ENCODE results near the gene NEK5. TPM values are rescaled to one million over a fixed set of nuclear protein-coding genes. Genes with fewer than 3 reads are reported as not detected.
A peak's percentile ranks its signal among the peaks of the same experiment; 100 is the strongest.

The NEK5 gene
- total and polyA plus RNA-seq, 4 experiments from 2014 or later = 0.06 TPM; not detected in 3

DNA sequence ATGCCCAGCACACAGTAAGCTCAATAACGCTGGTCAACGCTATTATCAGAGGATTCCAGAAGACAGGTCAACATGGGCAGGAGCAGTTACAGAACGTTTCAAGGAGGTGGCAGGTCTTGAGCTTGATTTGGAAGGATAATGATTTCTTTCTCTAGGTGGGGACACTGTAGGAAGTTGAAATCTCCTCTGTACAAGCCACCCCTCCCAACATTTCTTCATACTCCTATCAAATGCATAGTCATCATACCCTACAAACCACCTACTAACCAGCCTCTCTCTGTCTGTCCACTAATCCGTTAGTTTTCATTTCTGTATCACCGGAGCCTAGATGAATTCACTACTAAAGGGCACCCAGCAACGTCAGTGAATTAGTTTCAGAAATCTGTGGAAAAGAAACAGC lies 118.9 kb downstream of the NEK5 start:
- intact Hi-C loops (cut with micrococcal nuclease) = loop anchor here (5.0 kb wide), 3 partner anchors 68 to 188 kb away; no protein-coding TSS in a partner anchor
- Mint-ChIP-seq H3K27me3 (peaks cover 4 to 24% of the 10 kb centered on the region in 2 donors), H3K27ac (no peak overlapping the region), H3K9me3 (no peaks in the 10 kb centered on the region), H3K4me3 (peak overlapping the region in 7 of 8 donors; percentile 2 to 96 (median 45)), H3K4me1 (peaks cover 7 to 27% (median 16%) of the 10 kb centered on the region in 4 donors), H3K36me3 (peaks cover 0 to 8% of the 10 kb centered on the region in 2 donors)
- H3K9me3 ChIP-seq (ENCODE audit: control insufficient read depth in 1 of 2, low read length in 2 of 2) = no peaks in the 10 kb centered on the region
- H3K27me3 ChIP-seq (ENCODE audit: insufficient read depth, low read length) = peaks cover 8% of the 10 kb centered on the region
- POLR2A ChIA-PET (ENCODE audit: partially characterized antibody) = no interaction called here
- H3K4me3 ChIP-seq (ENCODE audit: low read length in 2 of 2) = no peak overlapping the region
- H3K27ac ChIP-seq (ENCODE audit: low read depth, low read length) = no peak overlapping the region
- no peak for DNase-seq
- H3K4me1 ChIP-seq (ENCODE audit: insufficient read depth, low read length) = peaks cover 20% of the 10 kb centered on the region
- CTCF ChIA-PET (ENCODE audit: partially characterized antibody) = interaction anchor here (1.2 to 1.5 kb wide), 2 partner anchors 114 to 441 kb away, joined by 3 read pairs; no protein-coding TSS in a partner anchor
- H3K36me3 ChIP-seq (ENCODE audit: insufficient read depth, low read length) = no peaks in the 10 kb centered on the region

DNA sequence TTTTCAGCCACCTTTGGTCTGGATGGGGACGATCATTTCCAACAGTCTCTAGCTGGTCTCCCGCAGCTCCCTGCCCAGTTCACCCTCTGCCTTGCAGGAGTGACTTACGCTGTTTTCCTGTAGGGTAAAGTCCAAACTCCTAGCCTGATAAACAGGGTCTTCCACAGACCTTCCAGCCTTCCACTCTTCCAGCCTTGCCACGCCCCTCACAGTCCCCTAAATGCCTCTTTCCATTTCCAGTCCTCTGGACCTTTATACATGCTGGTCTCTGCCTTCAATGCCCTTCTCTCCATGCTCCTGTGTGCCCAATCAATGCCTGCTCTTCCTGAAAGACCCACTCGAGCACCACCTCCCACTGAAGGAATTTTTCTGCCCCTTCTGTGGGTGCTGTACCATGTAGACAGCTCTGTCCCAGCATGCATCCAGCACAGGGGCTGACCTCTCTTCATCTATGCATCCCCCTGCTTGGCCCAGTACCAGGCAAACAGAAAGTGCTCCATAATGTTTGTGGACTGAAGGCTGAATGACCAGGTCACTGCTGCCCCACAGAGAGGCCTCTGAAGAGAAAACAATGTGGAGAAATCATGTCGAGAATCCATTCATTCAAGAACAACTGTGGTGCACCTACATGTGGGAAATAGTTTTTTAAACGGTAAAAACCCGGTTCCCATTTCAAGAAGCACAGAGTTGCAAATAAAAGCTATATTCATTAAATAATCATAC lies 122.2 kb downstream of the NEK5 start:
- peaks cover 8% of the 10 kb centered on the region for H3K27me3 ChIP-seq (ENCODE audit: insufficient read depth, low read length)
- no peaks in the 10 kb centered on the region for H3K36me3 ChIP-seq (ENCODE audit: insufficient read depth, low read length)
- peaks cover 6% of the 10 kb centered on the region for H3K4me1 ChIP-seq (ENCODE audit: insufficient read depth, low read length)
- Mint-ChIP-seq H3K9me3 (no peaks in the 10 kb centered on the region), H3K27ac (no peak overlapping the region), H3K4me1 (peaks cover 6 to 14% (median 8%) of the 10 kb centered on the region in 4 donors), H3K36me3 (no peaks in the 10 kb centered on the region), H3K27me3 (peaks cover 4 to 24% of the 10 kb centered on the region in 2 donors), H3K4me3 (no peak overlapping the region)
- POLR2A ChIA-PET (ENCODE audit: partially characterized antibody) = no interaction called here
- H3K4me3 ChIP-seq (ENCODE audit: low read length in 2 of 2) = no peak overlapping the region
- no peak for DNase-seq
- H3K9me3 ChIP-seq (ENCODE audit: control insufficient read depth in 1 of 2, low read length in 2 of 2) = no peaks in the 10 kb centered on the region
- CTCF ChIA-PET (ENCODE audit: partially characterized antibody) = no interaction called here
- intact Hi-C loops (cut with micrococcal nuclease) = no loop called here
- no peak overlapping the region for H3K27ac ChIP-seq (ENCODE audit: low read depth, low read length)

DNA sequence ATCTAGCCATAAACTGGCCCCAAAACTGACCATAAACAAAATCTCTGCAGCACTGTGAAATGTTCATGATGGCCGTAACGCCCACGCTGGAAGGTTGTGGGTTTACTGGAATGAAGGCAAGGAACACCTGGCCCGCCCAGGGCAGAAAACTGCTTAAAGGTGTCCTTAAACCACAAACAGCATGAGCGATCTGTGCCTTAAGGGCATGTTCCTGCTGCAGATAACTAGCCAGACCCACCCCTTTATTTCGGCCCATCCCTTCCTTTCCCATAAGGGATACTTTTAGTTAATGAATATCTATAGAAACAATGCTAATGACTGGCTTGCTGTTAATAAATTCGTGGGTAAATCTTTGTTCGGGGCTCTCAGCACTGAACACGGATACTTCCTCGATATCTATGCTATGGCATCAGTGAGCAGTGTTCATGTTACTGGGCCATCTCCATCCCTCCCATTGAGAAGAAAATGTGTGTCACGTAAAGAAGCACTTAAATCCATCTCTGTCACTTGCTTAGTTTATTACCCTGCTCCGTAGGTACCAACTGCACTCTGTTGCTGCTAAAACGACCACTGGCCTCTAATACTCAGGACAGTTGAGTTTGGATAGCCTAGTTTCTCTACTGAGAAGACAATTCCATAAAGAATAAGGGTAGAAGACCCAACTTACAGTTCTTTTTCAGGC lies 122.9 kb downstream of the NEK5 start:
- H3K36me3 ChIP-seq (ENCODE audit: insufficient read depth, low read length) = no peaks in the 10 kb centered on the region
- H3K4me3 ChIP-seq (ENCODE audit: low read length in 2 of 2) = no peak overlapping the region
- CTCF ChIA-PET (ENCODE audit: partially characterized antibody) = no interaction called here
- Mint-ChIP-seq H3K27ac (no peak overlapping the region), H3K4me1 (peaks cover 4 to 10% (median 6%) of the 10 kb centered on the region in 4 donors), H3K9me3 (no peaks in the 10 kb centered on the region), H3K4me3 (no peak overlapping the region), H3K36me3 (no peaks in the 10 kb centered on the region), H3K27me3 (peaks cover 4 to 26% of the 10 kb centered on the region in 2 donors)
- POLR2A ChIA-PET (ENCODE audit: partially characterized antibody) = no interaction called here
- H3K27ac ChIP-seq (ENCODE audit: low read depth, low read length) = no peak overlapping the region
- H3K9me3 ChIP-seq (ENCODE audit: control insufficient read depth in 1 of 2, low read length in 2 of 2) = no peaks in the 10 kb centered on the region
- intact Hi-C loops (cut with micrococcal nuclease) = no loop called here
- peaks cover 6% of the 10 kb centered on the region for H3K27me3 ChIP-seq (ENCODE audit: insufficient read depth, low read length)
- no peak for DNase-seq
- H3K4me1 ChIP-seq (ENCODE audit: insufficient read depth, low read length) = peaks cover 3% of the 10 kb centered on the region

DNA sequence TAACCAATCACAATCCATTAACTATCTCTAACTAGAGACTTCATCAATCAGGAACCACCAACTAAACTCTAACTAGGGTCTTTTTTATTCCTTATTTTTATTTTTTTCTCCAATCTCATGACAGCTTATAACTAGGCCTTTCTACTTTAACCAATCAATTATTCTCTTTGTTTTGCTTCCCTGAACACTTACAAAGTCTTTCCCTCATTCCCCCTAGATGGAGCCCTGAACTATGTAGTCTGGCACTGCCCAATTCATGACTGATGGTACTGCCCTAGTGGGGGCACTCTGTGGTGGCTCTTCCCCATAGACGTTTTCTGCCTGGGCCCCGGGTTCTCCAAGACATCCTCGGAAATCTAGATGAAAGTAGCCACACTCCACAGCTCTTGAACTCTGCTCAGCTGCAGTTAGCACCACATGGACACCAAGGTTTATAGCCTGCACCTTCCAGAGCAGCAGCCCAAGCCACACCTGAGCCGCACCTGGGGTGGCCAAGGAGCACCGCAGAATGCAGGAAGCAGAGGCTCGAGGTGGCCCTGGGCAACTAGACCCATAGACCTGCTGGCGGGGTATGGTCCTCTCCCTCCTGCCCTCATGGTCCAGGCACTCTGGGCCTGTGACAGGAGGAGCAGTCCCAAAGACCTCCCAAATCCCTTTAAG lies 124.2 kb downstream of the NEK5 start:
- Histone ChIP-seq H3K4me1 (ENCODE audit: insufficient read depth, low read length) (no peaks in the 10 kb centered on the region), H3K27ac (ENCODE audit: low read depth, low read length) (no peak overlapping the region), H3K36me3 (ENCODE audit: insufficient read depth, low read length) (no peaks in the 10 kb centered on the region), H3K27me3 (ENCODE audit: insufficient read depth, low read length) (no peaks in the 10 kb centered on the region), H3K4me3 (ENCODE audit: low read length in 2 of 2) (no peak overlapping the region), H3K9me3 (ENCODE audit: control insufficient read depth in 1 of 2, low read length in 2 of 2) (no peaks in the 10 kb centered on the region)
- CTCF ChIA-PET (ENCODE audit: partially characterized antibody) = interaction anchor here (1.0 to 7.2 kb wide), 5 partner anchors 9 to 197 kb away, joined by 3 to 49 read pairs (median 4); partner anchors contain the start of gene ALG11
- peaks cover 4 to 18% of the 10 kb centered on the region in 2 donors for H3K27me3 Mint-ChIP-seq
- no peaks in the 10 kb centered on the region for H3K9me3 Mint-ChIP-seq
- POLR2A ChIA-PET (ENCODE audit: partially characterized antibody) = interaction anchor here (0.6 kb wide), 1 partner anchor 128 kb away, joined by 3 read pairs; no protein-coding TSS in a partner anchor
- H3K4me3 Mint-ChIP-seq = no peak overlapping the region
- no peak for DNase-seq
- H3K36me3 Mint-ChIP-seq = no peaks in the 10 kb centered on the region
- H3K4me1 Mint-ChIP-seq = peaks cover 0 to 2% (median under 1%) of the 10 kb centered on the region in 4 donors
- intact Hi-C loops (cut with micrococcal nuclease) = loop anchor here (5.0 kb wide), 1 partner anchor 233 kb away; no protein-coding TSS in a partner anchor
- H3K27ac Mint-ChIP-seq = no peak overlapping the region

DNA sequence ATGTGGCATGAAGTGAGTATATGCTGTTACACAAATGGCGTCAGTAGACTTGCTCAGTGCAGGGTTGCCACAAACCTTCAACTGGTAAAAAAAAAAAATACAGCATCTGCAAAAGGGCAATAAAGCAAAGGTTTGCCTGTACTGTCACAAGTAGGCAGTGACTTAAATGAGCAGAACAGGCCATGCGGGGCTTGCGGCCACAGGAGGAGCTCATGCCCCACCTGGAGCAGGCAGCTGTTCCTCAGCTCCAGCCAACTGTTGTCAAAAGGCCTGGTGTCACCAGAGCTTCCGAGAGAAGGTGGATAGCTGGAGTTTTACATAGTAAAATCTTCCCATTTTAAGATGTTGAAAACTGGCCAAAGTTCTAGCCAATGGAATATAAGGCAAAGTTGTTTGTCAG lies 125.3 kb downstream of the NEK5 start:
- CTCF ChIA-PET (ENCODE audit: partially characterized antibody) = interaction anchor here (0.5 to 7.2 kb wide), 8 partner anchors 10 to 199 kb away, joined by 3 to 49 read pairs (median 4); partner anchors contain the start of gene ALG11
- POLR2A ChIA-PET (ENCODE audit: partially characterized antibody) = no interaction called here
- H3K4me3 Mint-ChIP-seq = no peak overlapping the region
- no peaks in the 10 kb centered on the region for H3K9me3 ChIP-seq (ENCODE audit: control insufficient read depth in 1 of 2, low read length in 2 of 2)
- no peak overlapping the region for H3K27ac Mint-ChIP-seq
- H3K4me1 ChIP-seq (ENCODE audit: insufficient read depth, low read length) = no peaks in the 10 kb centered on the region
- no peaks in the 10 kb centered on the region for H3K36me3 Mint-ChIP-seq
- no peak overlapping the region for H3K27ac ChIP-seq (ENCODE audit: low read depth, low read length)
- peaks cover 0 to 2% (median under 1%) of the 10 kb centered on the region in 4 donors for H3K4me1 Mint-ChIP-seq
- H3K27me3 ChIP-seq (ENCODE audit: insufficient read depth, low read length) = no peaks in the 10 kb centered on the region
- no peaks in the 10 kb centered on the region for H3K9me3 Mint-ChIP-seq
- H3K36me3 ChIP-seq (ENCODE audit: insufficient read depth, low read length) = no peaks in the 10 kb centered on the region
- H3K4me3 ChIP-seq (ENCODE audit: low read length in 2 of 2) = no peak overlapping the region
- no peak for DNase-seq
- intact Hi-C loops (cut with micrococcal nuclease) = loop anchor here (5.0 kb wide), 1 partner anchor 234 kb away; no protein-coding TSS in a partner anchor
- H3K27me3 Mint-ChIP-seq = peaks cover 4 to 12% of the 10 kb centered on the region in 2 donors

DNA sequence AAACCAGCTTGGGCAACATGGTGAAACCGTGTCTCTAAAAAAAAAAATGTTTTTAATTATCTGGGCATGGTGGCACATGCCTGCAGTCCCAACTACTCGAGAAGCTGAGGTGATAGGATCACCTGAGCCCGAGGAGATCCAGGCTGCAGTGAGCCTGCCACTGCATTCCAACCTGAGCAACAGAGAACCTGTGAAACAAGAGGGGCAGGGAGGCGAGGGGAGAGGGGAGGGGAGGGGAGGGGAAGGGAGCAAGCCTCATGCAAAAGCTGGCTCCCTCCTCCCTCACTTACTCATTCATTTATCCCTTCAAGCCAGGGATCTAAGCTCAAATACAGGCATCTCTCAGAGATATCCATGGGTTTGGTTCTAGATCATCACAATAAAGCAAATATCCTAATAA lies 126.5 kb downstream of the NEK5 start:
- Mint-ChIP-seq H3K27ac (no peak overlapping the region), H3K4me3 (no peak overlapping the region), H3K4me1 (peaks cover 0 to 2% (median under 1%) of the 10 kb centered on the region in 4 donors), H3K36me3 (no peaks in the 10 kb centered on the region), H3K27me3 (peaks cover 5 to 7% of the 10 kb centered on the region in 2 donors), H3K9me3 (no peaks in the 10 kb centered on the region)
- Histone ChIP-seq H3K27ac (ENCODE audit: low read depth, low read length) (no peak overlapping the region), H3K9me3 (ENCODE audit: control insufficient read depth in 1 of 2, low read length in 2 of 2) (no peaks in the 10 kb centered on the region), H3K4me1 (ENCODE audit: insufficient read depth, low read length) (no peaks in the 10 kb centered on the region), H3K27me3 (ENCODE audit: insufficient read depth, low read length) (no peaks in the 10 kb centered on the region), H3K36me3 (ENCODE audit: insufficient read depth, low read length) (no peaks in the 10 kb centered on the region), H3K4me3 (ENCODE audit: low read length in 2 of 2) (no peak overlapping the region)
- ChIA-PET CTCF (ENCODE audit: partially characterized antibody) (interaction anchor here (0.8 to 7.2 kb wide), 9 partner anchors 10 to 448 kb away, joined by 3 to 49 read pairs (median 7); partner anchors contain the start of genes ALG11 and NEK5), POLR2A (ENCODE audit: partially characterized antibody) (interaction anchor here (0.6 kb wide), 1 partner anchor 10 kb away, joined by 5 read pairs; the partner anchor contains the start of gene ALG11)
- intact Hi-C loops (cut with micrococcal nuclease) = loop anchor here (5.0 kb wide), 1 partner anchor 235 kb away; no protein-coding TSS in a partner anchor
- no peak for DNase-seq

Data from CD4-positive, alpha-beta memory T cell (primary cell).